HepG2 (cell line): ENCODE results near the gene PLEKHD1. TPM values are rescaled to one million over a fixed set of nuclear protein-coding genes. Genes with fewer than 3 reads are reported as not detected.

Source experiments
- ATAC-seq: fragments of 200-7000 bp; cut with Tn5 transposase; 3 replicates; pipeline ENCODE4 v1.9.1; 2020; ENCODE audit warnings: mild to moderate bottlenecking, moderate library complexity
- BruUV-seq: library from RNA; stranded (reverse); fragments of 400-500 nt; replicated peaks from 2 replicates; lab custom pipeline; 2021; lab: Mats Ljungman, UMichigan
- CTCF ChIA-PET: fragments of 300-600 bp; formaldehyde crosslinking; extraction: SDS; loops from one replicate; lab custom pipeline; 2021; ENCODE audit warnings: low total read pairs, inconsistent platforms, low intra/inter-chr PET ratio; lab: Yijun Ruan, JAX
- POLR2A ChIA-PET: fragments of 350-600 bp; sonication (Branson Sonifier 250); formaldehyde crosslinking; loops from one replicate; lab custom pipeline; 2020; ENCODE audit warnings: antibody characterized with exemption, inconsistent platforms; lab: Yijun Ruan, JAX
- DNase-seq: peaks from one replicate; pipeline ENCODE4 v3.0.0-alpha.2; 2015; ENCODE audit warnings: low spot score
- FAIRE-seq: peaks from 3 replicates; lab custom pipeline; 2011; peaks lifted over from hg19 to GRCh38; lab: Jason Lieb, UNC
- H2AFZ ChIP-seq: one replicate; pipeline ENCODE4 v1.6.1; 2011; ENCODE audit warnings: low read length, inconsistent platforms
- H3K27ac ChIP-seq: fragments of 300-600 bp; 3 replicates; pipeline ENCODE4 v1.8.0; 2011; ENCODE audit warnings: mixed run types, mild to moderate bottlenecking, mixed read lengths, low read length, inconsistent platforms; ENCODE audit not compliant: insufficient read depth; ENCODE audit errors: extremely low read length
- H3K27me3 ChIP-seq, 2 experiments: fragments of 200-600 bp in 1 of 2; 2 replicates in 1 of 2; 3 replicates in 1 of 2; pipeline versions ENCODE4 v1.6.0 to v1.8.0; 2011; ENCODE audit warnings: low read length in 2 of 2, mild to moderate bottlenecking in 2 of 2, moderate library complexity in 2 of 2, inconsistent platforms in 1 of 2; ENCODE audit not compliant: insufficient read depth in 2 of 2, control insufficient read depth in 1 of 2
- H3K36me3 ChIP-seq, 2 experiments: fragments of 200-600 bp in 1 of 2; replicated peaks in 1 of 2; 2 replicates in 1 of 2; 3 replicates in 1 of 2; pipeline versions ENCODE4 v1.5.1 to v1.8.0; 2011; ENCODE audit warnings: low read length in 2 of 2, inconsistent platforms in 1 of 2; ENCODE audit not compliant: insufficient read depth in 2 of 2, control insufficient read depth in 1 of 2
- H3K4me1 ChIP-seq: 2 replicates; pipeline ENCODE4 v1.5.1; 2012; ENCODE audit warnings: low read length, inconsistent platforms; ENCODE audit not compliant: insufficient read depth
- H3K4me2 ChIP-seq: 2 replicates; pipeline ENCODE4 v1.6.0; 2011; ENCODE audit warnings: low read depth, low read length, inconsistent platforms
- H3K4me3 ChIP-seq, 3 experiments: fragments of 200-600 bp in 1 of 3; sonication (generic), shearing (Covaris generic) in 1 of 3; replicated peaks in 1 of 3; 2 replicates each; pipeline ENCODE4 v1.5.1; 2011 to 2016; ENCODE audit warnings: low read length in 3 of 3, inconsistent platforms in 2 of 3, low read depth in 2 of 3, mild to moderate bottlenecking in 2 of 3, control low read depth in 1 of 3, mixed read lengths in 1 of 3; ENCODE audit not compliant: insufficient read depth in 1 of 3
- H3K79me2 ChIP-seq: one replicate; pipeline ENCODE4 v1.6.1; 2011; ENCODE audit warnings: low read length, inconsistent platforms; ENCODE audit not compliant: insufficient read depth
- H3K9ac ChIP-seq: 2 replicates; pipeline ENCODE4 v1.6.0; 2011; ENCODE audit warnings: mild to moderate bottlenecking, low read depth, low read length, inconsistent platforms; ENCODE audit not compliant: insufficient read depth
- H3K9me3 ChIP-seq: 2 replicates; pipeline ENCODE4 v1.5.1; 2012; ENCODE audit warnings: mild to moderate bottlenecking, low read length
- H4K20me1 ChIP-seq: 2 replicates; pipeline ENCODE4 v1.6.0; 2011; ENCODE audit warnings: inconsistent platforms, mild to moderate bottlenecking, low read length, moderate library complexity; ENCODE audit not compliant: insufficient read depth
- ELF3 ChIP-seq: IDR thresholded peaks from 2 replicates; pipeline ENCODE4 v1.6.1; 2016; ENCODE audit warnings: missing genetic modification reagents, missing compliant biosample characterization
- HMGXB4 ChIP-seq, 2 experiments: sonication (generic) in 1 of 2; formaldehyde crosslinking in 1 of 2; IDR thresholded peaks; 2 replicates each; pipeline versions ENCODE4 v1.4.0 to v1.6.1; 2018 to 2020; ENCODE audit warnings: missing genetic modification reagents in 2 of 2, borderline replicate concordance in 1 of 2, low read depth in 1 of 2, mild to moderate bottlenecking in 1 of 2, missing biosample characterization in 1 of 2
- MIXL1 ChIP-seq: IDR thresholded peaks from 2 replicates; pipeline ENCODE4 v1.6.1; 2016
- RERE ChIP-seq: IDR thresholded peaks from 2 replicates; pipeline ENCODE4 v1.6.1; 2016; ENCODE audit warnings: low read depth, missing genetic modification reagents, missing compliant biosample characterization
- YEATS2 ChIP-seq: sonication (generic); formaldehyde crosslinking; IDR thresholded peaks from 2 replicates; pipeline ENCODE4 v1.4.0; 2020; ENCODE audit warnings: missing genetic modification reagents, borderline replicate concordance
- ZMYM2 ChIP-seq: sonication (generic); formaldehyde crosslinking; IDR thresholded peaks from 2 replicates; pipeline ENCODE4 v1.8.0; 2022; ENCODE audit warnings: mild to moderate bottlenecking, missing genetic modification reagents
- in situ Hi-C: cut with HindIII; loops from 2 replicates; pipeline ENCODE4 v1.10.0; 2017; ENCODE audit warnings: low pct_unique_long_range_greater_than_20kb; ENCODE audit not compliant: extremely low pct_ligation_motif_present
- intact Hi-C: fragments of 100-400 bp; cut with micrococcal nuclease; formaldehyde crosslinking; loops from one replicate; pipeline ENCODE4 v1.10.0; 2022; ENCODE audit not compliant: unreplicated experiment
- polyA plus RNA-seq, 8 experiments: library from polyadenylated mRNA; depleted of rRNA in 3 of 8; stranded (reverse) in 7 of 8; unstranded in 1 of 8; fragments of >200 nt; fragmentation: Illumina TruSeq in 4 of 8; extraction: Trizol in 4 of 8; gene quantifications; 2 replicates each; pipeline versions ENCODE4 v1.2.1 to v1.2.3, GENCODE V29; 2011 to 2016; ENCODE audit warnings: low read depth in 4 of 8, missing spikeins in 1 of 8, mixed read lengths in 1 of 8; ENCODE audit not compliant: insufficient read depth in 1 of 8
- total RNA-seq, 5 experiments: library from RNA; depleted of rRNA; stranded (reverse); fragments of >200 nt; fragmentation: Illumina TruSeq; extraction: Trizol; gene quantifications; 2 replicates each; pipeline ENCODE4 v1.2.3, GENCODE V29; 2016; ENCODE audit warnings: low read depth in 1 of 5

PLEKHD1 gene
- total and polyA plus RNA-seq, 2 of the 13 experiments (the other 11 are each of a cell fraction or from before 2014, with no cell fraction given), result 0.01 TPM; not detected in 1

- no peak for TF ChIP-seq ZMYM2 (CRISPR knock-in tag)
- TF ChIP-seq HMGXB4 (CRISPR knock-in tag; IDR thresholded peaks at IDR 0.05; ENCODE audit: borderline replicate concordance in 1 of 2, low read depth in 1 of 2), result peak; percentile 29 to 40; a peak in 1 of 4 replicates
- 0 out of 2 replicates have a peak, but pooled peaks have one; percentile 23 for TF ChIP-seq ELF3 (CRISPR knock-in tag)
- TF ChIP-seq MIXL1 (CRISPR knock-in tag), result 0 out of 2 replicates have a peak, but pooled peaks have one; percentile 21
These were observed 24.3 kb upstream of the PLEKHD1 start (continued) for GRCh38 chr14:69460093-69460701.

DNA sequence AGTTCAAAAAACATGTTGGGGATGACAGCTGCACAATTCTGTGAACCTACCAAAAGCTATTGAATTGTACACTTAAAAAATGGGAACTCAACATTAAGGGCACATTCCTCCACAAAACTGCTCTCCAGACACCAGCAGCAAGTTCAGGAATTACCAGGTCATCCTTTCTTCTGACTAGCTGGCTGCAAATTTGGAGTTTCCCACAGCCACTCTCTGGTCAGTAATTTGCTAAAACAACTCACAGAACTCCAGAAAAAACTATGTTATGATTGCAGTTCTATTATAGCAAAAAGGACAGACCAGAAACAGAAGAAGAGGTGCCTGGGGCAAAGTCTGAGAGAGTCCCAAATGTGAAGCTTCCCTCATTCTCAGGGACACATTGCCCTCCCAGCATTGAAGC lies 20.1 kb upstream of the PLEKHD1 start:
- H3K27ac ChIP-seq, result no peak overlapping the region
- no peaks in the 10 kb centered on the region for H3K9me3 ChIP-seq
- ATAC-seq (no peak), DNase-seq (no peak), FAIRE-seq (no peak)
- intact Hi-C loops (no loop called here), in situ Hi-C loops (loop anchor here (5.0 to 10.0 kb wide), 2 partner anchors 67 to 210 kb away; partner anchors contain the start of genes ERH and SLC39A9)
- H3K4me2 ChIP-seq, result no peak overlapping the region
- POLR2A ChIA-PET, result no interaction called here
- no TSS peak for BruUV-seq
- H3K4me1 ChIP-seq, result no peaks in the 10 kb centered on the region
- no peaks in the 10 kb centered on the region for H4K20me1 ChIP-seq
- no peaks in the 10 kb centered on the region for H3K79me2 ChIP-seq
- H3K36me3 ChIP-seq, result peaks cover 1 to 17% of the 10 kb centered on the region in 2 experiments; a peak in 3 of 5 replicates
- no peak overlapping the region for H3K4me3 ChIP-seq
- no peaks in the 10 kb centered on the region for H3K27me3 ChIP-seq
- TF ChIP-seq YEATS2 (no peak), RERE (CRISPR knock-in tag) (no peak)
- CTCF ChIA-PET, result no interaction called here
- no peak overlapping the region for H3K9ac ChIP-seq
- no peak overlapping the region for H2AFZ ChIP-seq
